Measurements from ENCODE around the gene GUCY2C. TPM values are rescaled to one million over a fixed set of nuclear protein-coding genes. Genes with fewer than 3 reads are reported as not detected.

The GUCY2C gene
- total RNA-seq, 2 experiments from 2014 or later: not detected

DNA sequence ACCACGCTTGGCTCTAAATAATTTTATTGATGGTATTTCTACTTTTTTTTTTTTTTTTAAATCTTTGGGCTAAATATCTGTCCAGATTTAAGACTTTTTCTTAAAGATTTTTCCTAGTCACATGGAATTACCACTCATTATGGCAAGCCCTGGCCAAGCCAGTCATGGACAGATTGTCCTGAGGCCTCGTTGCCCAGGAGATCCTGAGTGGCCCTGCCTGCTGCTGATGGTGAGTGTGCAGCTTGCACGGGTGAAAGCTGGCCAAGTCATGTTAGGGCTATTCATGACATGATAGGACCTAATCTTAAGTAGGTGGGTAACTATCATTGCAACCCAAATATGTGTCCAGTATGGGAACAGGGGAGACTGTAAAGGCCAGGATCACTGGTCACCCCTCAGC, 27.8 kb downstream of the GUCY2C start:
- DNase-seq: no peak
- Histone ChIP-seq H3K27me3 (ENCODE audit: control insufficient read depth in 1 of 2, insufficient read depth in 2 of 2, low read length in 2 of 2) (no peaks in the 10 kb centered on the region), H3K36me3 (ENCODE audit: insufficient read depth, low read length) (no peaks in the 10 kb centered on the region), H3K27ac (ENCODE audit: low read depth in 1 of 2, low read length in 2 of 2) (no peak overlapping the region), H3K9me3 (ENCODE audit: control insufficient read depth in 1 of 2, insufficient read depth in 1 of 2, low read length in 2 of 2) (no peaks in the 10 kb centered on the region), H3K4me1 (ENCODE audit: insufficient read depth, low read length) (no peaks in the 10 kb centered on the region), H3K4me3 (ENCODE audit: low read length) (no peak overlapping the region)
- Mint-ChIP-seq H3K27ac (no peak overlapping the region), H3K36me3 (ENCODE audit: low read depth) (no peaks in the 10 kb centered on the region), H3K4me3 (no peak overlapping the region), H3K4me1 (ENCODE audit: low read depth) (peaks cover 5% of the 10 kb centered on the region), H3K9me3 (no peaks in the 10 kb centered on the region), H3K27me3 (peaks cover 2% of the 10 kb centered on the region)
- ATAC-seq (ENCODE audit: poor library complexity): no peak
- TF ChIP-seq, protein P1, sequence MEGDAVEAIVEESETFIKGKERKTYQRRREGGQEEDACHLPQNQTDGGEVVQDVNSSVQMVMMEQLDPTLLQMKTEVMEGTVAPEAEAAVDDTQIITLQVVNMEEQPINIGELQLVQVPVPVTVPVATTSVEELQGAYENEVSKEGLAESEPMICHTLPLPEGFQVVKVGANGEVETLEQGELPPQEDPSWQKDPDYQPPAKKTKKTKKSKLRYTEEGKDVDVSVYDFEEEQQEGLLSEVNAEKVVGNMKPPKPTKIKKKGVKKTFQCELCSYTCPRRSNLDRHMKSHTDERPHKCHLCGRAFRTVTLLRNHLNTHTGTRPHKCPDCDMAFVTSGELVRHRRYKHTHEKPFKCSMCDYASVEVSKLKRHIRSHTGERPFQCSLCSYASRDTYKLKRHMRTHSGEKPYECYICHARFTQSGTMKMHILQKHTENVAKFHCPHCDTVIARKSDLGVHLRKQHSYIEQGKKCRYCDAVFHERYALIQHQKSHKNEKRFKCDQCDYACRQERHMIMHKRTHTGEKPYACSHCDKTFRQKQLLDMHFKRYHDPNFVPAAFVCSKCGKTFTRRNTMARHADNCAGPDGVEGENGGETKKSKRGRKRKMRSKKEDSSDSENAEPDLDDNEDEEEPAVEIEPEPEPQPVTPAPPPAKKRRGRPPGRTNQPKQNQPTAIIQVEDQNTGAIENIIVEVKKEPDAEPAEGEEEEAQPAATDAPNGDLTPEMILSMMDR (IDR thresholded peaks at IDR 0.05): no peak
- POLR2A ChIA-PET: no interaction called here
- intact Hi-C loops (cut with DNase I, micrococcal nuclease): loop anchor here in 1 of 2 experiments (5.0 to 10.0 kb wide), 2 partner anchors 244 to 1391 kb away; no protein-coding TSS in a partner anchor
- CTCF ChIA-PET: interaction anchor here (0.6 to 1.3 kb wide), 2 partner anchors 8 to 9 kb away, joined by 3 read pairs; no protein-coding TSS in a partner anchor

DNA sequence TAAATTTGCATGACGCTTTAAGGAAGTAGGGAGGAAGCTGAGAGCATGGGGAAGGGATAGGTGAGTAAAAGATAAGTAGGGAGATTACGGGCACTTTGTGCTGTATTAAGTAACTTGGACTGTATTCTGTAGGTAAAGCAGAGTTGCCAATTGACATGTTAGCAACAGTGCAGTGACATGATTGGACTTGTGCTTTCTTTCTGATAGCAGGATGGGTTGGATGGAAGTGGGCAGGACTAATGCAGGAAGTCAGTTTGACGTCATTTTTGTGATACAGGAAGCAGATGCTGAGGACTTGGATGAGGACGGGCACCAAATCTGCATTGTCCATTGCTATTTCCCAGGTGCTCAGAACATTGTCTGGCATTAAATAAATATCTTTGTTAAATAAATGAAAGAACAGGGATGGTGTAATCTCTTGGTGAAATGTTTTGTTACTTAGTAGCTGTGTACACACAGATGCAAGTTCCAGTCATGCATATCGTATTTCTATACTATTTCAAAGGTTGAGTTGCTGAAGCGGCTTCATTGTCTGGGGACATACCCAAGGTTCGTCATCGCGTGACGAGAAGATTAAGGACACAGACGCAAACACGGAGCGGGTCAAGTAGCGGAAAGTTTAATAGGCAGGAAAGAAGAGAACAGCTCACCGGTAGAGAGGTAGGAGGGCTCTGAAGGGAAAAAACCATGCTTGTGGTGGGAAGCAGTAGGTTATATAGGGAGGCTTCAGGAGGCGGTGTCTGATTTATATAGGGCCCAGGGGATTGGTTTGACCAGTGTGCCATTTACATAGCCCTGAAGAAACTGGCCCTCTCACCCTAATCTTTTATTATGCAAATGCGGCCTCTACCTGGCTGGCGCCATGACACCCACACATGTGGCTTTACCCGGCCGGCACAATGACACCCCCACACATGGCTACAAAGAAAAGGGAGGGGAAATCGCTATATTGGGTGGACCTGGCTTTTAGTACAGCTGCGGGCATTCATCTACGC, 30.7 kb downstream of the GUCY2C start:
- CTCF ChIA-PET: interaction anchor here (0.6 to 1.8 kb wide), 4 partner anchors 13 to 419 kb away, joined by 3 to 6 read pairs (median 4); no protein-coding TSS in a partner anchor
- H3K9me3 ChIP-seq (ENCODE audit: control insufficient read depth in 1 of 2, insufficient read depth in 1 of 2, low read length in 2 of 2): no peaks in the 10 kb centered on the region
- DNase-seq: peak in 1 of 14 experiments; percentile 17
- TF ChIP-seq, protein P1 (IDR thresholded peaks at IDR 0.05): no peak
- peaks cover 0 to 2% of the 10 kb centered on the region in 2 experiments for H3K27me3 ChIP-seq (ENCODE audit: control insufficient read depth in 1 of 2, insufficient read depth in 2 of 2, low read length in 2 of 2)
- POLR2A ChIA-PET: no interaction called here
- Mint-ChIP-seq H3K9me3 (no peaks in the 10 kb centered on the region), H3K36me3 (ENCODE audit: low read depth) (no peaks in the 10 kb centered on the region), H3K27ac (no peak overlapping the region), H3K4me3 (no peak overlapping the region), H3K27me3 (peaks cover 6% of the 10 kb centered on the region), H3K4me1 (ENCODE audit: low read depth) (peaks cover 5% of the 10 kb centered on the region)
- intact Hi-C loops (cut with DNase I, micrococcal nuclease): loop anchor here in 1 of 2 experiments (5.0 to 10.0 kb wide), 2 partner anchors 241 to 1388 kb away; no protein-coding TSS in a partner anchor
- no peaks in the 10 kb centered on the region for H3K36me3 ChIP-seq (ENCODE audit: insufficient read depth, low read length)
- H3K4me1 ChIP-seq (ENCODE audit: insufficient read depth, low read length): no peaks in the 10 kb centered on the region
- H3K4me3 ChIP-seq (ENCODE audit: low read length): no peak overlapping the region
- ATAC-seq (ENCODE audit: poor library complexity): no peak
- H3K27ac ChIP-seq (ENCODE audit: low read depth in 1 of 2, low read length in 2 of 2): no peak overlapping the region

DNA sequence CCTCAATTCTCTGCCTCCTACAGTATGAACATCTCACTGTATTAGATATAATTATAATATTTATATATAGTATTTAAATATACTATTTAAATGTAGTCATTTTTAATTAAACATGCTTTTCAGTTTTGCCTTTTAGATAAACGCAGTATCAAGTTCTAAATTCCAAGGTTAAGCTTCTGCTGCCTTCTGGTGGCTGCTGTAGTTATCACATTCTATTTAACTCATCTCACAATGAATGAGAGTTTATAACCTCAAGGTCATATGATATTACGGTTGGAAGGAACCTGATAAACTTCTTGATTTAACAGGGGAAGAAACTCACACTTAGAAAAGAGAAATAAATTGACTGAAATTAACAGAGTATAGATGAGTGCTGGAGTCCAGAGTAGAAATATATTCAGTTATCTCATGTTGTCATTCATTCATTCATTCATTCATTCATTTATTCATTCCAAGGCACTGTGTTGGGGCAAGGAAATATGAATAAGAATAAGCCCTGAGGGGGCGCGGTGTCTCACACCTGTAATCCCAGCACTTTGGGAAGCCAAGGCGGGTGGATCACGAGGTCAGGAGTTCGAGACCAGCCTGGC, 31.9 kb downstream of the GUCY2C start:
- peak; percentile 97 for ATAC-seq (ENCODE audit: poor library complexity)
- intact Hi-C loops (cut with DNase I, micrococcal nuclease): loop anchor here (1.0 to 10.0 kb wide), 5 partner anchors 34 to 1387 kb away; no protein-coding TSS in a partner anchor
- ChIA-PET POLR2A (no interaction called here), CTCF (interaction anchor here (0.6 to 1.8 kb wide), 8 partner anchors 12 to 427 kb away, joined by 3 to 7 read pairs (median 3); no protein-coding TSS in a partner anchor)
- Mint-ChIP-seq H3K36me3 (ENCODE audit: low read depth) (no peaks in the 10 kb centered on the region), H3K27ac (no peak overlapping the region), H3K9me3 (no peaks in the 10 kb centered on the region), H3K27me3 (peaks cover 6% of the 10 kb centered on the region), H3K4me3 (no peak overlapping the region), H3K4me1 (ENCODE audit: low read depth) (peaks cover 5% of the 10 kb centered on the region)
- Histone ChIP-seq H3K4me1 (ENCODE audit: insufficient read depth, low read length) (no peaks in the 10 kb centered on the region), H3K36me3 (ENCODE audit: insufficient read depth, low read length) (no peaks in the 10 kb centered on the region), H3K27ac (ENCODE audit: low read depth in 1 of 2, low read length in 2 of 2) (no peak overlapping the region), H3K27me3 (ENCODE audit: control insufficient read depth in 1 of 2, insufficient read depth in 2 of 2, low read length in 2 of 2) (peaks cover 0 to 2% of the 10 kb centered on the region in 2 experiments), H3K9me3 (ENCODE audit: control insufficient read depth in 1 of 2, insufficient read depth in 1 of 2, low read length in 2 of 2) (no peaks in the 10 kb centered on the region), H3K4me3 (ENCODE audit: low read length) (no peak overlapping the region)
- TF ChIP-seq, protein P1 (IDR thresholded peaks at IDR 0.05): peak; percentile 77
- DNase-seq: peak in 10 of 14 experiments; percentile 11 to 74 (median 28)

Data from CD4-positive, alpha-beta T cell (primary cell).